Panc1 (cell line): ENCODE measurements around the gene RASD1.

Source experiments
- CTCF ChIP-seq: fragments of 450-650 bp; IDR thresholded peaks from 2 replicates; pipeline ENCODE4 v1.5.1; 2017; ENCODE audit warnings: mild to moderate bottlenecking
- POLR2AphosphoS5 ChIP-seq: IDR thresholded peaks from 2 replicates; pipeline ENCODE4 v1.6.1; 2012; ENCODE audit warnings: mild to moderate bottlenecking, low read depth, low read length, moderate library complexity
- REST ChIP-seq, 2 experiments: IDR thresholded peaks; 2 replicates each; pipeline ENCODE4 v1.6.1; 2011 to 2012; ENCODE audit warnings: low read depth in 2 of 2, control low read depth in 1 of 2, low read length in 1 of 2, mild to moderate bottlenecking in 1 of 2, moderate library complexity in 1 of 2; ENCODE audit not compliant: insufficient read depth in 1 of 2
- SIN3A ChIP-seq: IDR thresholded peaks from 2 replicates; pipeline ENCODE4 v1.6.1; 2012; ENCODE audit warnings: low read depth, mild to moderate bottlenecking, low read length, moderate library complexity, borderline replicate concordance; ENCODE audit not compliant: insufficient read depth
- TCF7L2 ChIP-seq: IDR thresholded peaks from 2 replicates; pipeline ENCODE4 v1.6.1; 2011; ENCODE audit warnings: mild to moderate bottlenecking, low read depth, low read length, inconsistent platforms

- TF ChIP-seq CTCF (no peak), POLR2AphosphoS5 (no peak), REST (IDR thresholded peaks at IDR 0.05; ENCODE audit: insufficient read depth in 1 of 2, low read depth in 2 of 2, low read length in 1 of 2) (no peak), TCF7L2 (no peak), SIN3A (no peak)
Measured at GRCh38 chr17:17508019-17508535, 11.9 kb upstream of the RASD1 start.
